GM19372 (cell line): ENCODE results near the gene STAT5B.
"Not testable (repeated sequence)": the region's sequence is repeated elsewhere in the genome, so short reads cannot be mapped to it uniquely, and the experiment has no call there.

Experiments used
- ATAC-seq: cut with Tn5 transposase; IDR thresholded peaks from one replicate; pipeline ENCODE4 v1.9.1; 2021; ENCODE audit warnings: mild to moderate bottlenecking, low read depth, moderate library complexity; ENCODE audit not compliant: unreplicated experiment

The STAT5B gene

DNA sequence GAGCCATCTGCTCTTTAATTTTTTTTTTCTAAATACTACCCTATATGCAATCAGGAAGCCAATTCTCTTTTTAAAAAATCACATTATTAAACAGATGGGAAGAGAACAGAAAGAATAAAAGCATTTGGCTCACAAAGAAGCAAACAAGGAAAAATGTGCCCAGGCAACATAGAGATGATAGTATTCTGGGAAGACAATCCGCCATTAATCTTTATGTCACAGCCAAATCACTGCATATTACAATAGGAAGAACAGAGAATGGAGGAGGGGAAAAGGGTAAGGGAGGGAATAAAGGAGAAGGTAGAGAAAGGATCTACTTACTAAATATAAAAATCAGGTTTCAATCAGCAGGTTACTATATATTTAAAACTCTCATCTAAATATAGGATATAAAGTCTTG, 34.3 kb downstream of the STAT5B start:
- ATAC-seq: no peak

DNA sequence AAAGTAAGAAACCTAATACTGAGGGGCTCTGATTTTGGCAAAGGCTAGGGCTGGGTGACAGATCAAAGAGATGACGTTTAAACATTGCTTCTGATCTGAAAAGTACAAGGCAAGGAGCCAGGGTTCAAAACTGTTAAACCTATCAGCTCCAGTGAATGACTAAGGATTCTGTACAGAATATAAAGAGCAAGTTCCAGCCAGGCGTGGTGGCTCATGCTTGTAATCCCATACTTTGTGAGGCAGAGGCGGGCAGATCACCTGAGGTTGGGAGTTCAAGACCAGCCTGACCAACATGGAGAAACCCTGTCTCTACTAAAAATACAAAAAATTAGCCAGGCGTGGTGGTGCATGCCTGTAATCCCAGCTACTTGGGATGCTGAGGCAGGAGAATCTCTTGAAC, 35.3 kb downstream of the STAT5B start:
- ATAC-seq: not testable (repeated sequence)

DNA sequence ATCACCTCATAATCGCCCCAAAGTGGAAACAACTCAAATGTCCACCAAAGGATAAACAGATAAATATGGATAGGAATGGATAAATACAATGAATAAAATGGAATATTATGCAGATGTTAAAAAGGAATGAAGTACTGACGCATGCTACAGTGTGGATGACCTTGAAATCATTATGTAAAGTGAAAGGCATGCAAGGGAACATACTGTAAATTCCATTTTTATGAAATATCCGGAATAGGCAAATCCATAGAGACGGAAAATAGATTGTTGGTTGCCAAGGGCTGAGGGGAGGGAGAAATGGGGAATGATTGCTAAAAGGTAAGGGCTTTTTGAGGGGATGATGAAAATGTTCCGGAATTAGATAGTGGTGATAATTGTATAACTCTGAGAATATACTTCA, 36.0 kb downstream of the STAT5B start:
- no peak for ATAC-seq

GRCh38 chr17:42239576-42239975, 36.6 kb downstream of the STAT5B start:
- ATAC-seq: not testable (repeated sequence)

DNA sequence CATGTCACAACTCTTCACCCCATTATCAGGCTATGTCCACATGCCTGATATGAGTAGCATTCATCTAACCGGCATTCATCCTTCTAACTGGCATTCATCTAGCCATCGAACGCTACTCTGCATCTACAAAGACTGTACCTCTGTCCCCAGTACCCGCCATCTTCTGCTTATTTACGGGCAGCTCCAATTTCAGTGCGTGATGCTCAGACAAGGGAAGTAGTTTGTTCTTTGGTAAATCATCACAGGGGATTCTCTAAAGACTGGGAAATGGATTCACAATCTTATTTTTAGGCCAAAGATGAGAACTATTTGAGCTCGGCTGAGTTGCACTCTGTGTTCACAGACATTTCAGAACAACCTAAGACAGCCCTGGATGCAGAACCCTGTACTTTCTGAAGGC, 39.4 kb downstream of the STAT5B start:
- no peak for ATAC-seq

GRCh38 chr17:42233994-42234393, 42.2 kb downstream of the STAT5B start:
- no peak for ATAC-seq

DNA sequence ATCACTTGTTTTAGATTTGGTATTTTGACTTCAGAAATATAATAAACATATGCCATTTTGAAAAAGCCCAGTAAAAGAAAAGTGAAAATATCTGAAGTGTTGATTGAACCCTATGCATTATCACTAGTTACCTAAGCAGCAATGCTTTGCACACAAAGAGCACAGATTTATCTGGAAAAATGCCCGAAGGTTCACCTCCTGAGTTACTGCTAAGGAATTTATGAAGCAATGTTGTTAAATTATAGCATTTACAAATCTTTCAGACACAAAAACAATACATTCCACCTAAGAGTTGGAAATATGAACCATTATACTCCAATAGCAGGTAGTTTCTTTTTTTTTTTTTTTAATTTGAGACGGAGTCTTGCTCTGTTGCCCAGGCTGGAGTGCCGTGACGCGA, 43.0 kb downstream of the STAT5B start:
- no peak for ATAC-seq

- ATAC-seq: no peak
These were observed 46.0 kb downstream of the STAT5B start for GRCh38 chr17:42230225-42230624.

DNA sequence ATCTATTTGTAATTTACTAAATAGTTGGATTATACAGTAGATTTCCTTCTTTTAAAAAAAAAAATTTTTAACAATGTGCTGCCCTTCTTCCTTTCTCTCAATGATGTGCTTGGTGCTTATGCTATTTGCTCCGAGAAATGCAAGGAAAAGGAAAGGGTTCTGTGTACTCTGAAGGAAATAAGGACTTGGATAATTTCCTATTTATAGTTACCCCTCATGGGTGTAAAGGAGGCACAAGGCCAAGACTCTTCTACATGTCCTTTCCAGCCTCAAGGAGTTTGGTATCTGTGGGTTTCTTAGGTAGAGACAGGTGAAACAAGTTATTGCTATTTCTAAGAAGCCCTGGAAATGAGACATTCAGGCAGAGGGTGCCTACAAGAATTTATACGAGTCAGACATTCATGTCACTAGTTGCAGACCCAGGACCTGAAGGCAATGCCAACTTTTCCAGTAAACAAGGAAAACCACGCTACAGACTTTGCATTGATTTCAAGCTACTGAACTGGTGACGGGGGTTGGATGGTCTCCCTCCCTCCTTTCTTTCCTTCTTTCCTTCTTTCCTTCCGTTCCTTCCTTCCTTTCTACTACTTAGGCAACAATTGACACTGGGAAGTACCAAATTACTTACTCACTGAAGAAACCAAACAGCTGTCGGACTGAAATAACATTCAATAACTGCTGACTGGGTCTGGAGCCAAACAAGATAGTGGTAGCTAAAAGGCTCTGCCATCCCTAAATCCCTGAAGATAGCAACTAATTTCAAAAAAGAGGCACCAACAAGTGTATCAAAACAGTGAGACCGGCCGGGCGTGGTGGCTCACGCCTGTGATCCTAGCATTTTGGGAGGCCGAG, 48.1 kb downstream of the STAT5B start:
- no peak for ATAC-seq

DNA sequence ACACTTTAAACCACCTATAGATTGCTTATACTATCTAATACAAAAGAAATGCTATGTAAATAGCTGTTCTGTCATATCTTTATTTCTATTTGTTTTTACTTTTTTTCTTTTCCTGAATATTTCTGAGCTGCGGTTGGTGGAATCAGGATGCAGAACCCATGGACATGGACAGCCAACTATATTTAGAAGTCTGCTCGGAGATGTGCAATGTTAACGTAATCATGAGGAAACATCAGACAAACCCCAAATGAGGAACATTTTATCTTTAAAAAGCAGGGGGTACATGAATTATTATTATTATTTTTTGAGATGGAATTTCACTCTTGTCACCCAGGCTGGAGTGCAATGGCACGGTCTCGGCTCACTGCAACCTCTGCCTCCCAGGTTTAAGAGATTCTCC, 50.5 kb downstream of the STAT5B start:
- ATAC-seq: no peak

GRCh38 chr17:42224651-42225050, 51.5 kb downstream of the STAT5B start:
- ATAC-seq: no peak

DNA sequence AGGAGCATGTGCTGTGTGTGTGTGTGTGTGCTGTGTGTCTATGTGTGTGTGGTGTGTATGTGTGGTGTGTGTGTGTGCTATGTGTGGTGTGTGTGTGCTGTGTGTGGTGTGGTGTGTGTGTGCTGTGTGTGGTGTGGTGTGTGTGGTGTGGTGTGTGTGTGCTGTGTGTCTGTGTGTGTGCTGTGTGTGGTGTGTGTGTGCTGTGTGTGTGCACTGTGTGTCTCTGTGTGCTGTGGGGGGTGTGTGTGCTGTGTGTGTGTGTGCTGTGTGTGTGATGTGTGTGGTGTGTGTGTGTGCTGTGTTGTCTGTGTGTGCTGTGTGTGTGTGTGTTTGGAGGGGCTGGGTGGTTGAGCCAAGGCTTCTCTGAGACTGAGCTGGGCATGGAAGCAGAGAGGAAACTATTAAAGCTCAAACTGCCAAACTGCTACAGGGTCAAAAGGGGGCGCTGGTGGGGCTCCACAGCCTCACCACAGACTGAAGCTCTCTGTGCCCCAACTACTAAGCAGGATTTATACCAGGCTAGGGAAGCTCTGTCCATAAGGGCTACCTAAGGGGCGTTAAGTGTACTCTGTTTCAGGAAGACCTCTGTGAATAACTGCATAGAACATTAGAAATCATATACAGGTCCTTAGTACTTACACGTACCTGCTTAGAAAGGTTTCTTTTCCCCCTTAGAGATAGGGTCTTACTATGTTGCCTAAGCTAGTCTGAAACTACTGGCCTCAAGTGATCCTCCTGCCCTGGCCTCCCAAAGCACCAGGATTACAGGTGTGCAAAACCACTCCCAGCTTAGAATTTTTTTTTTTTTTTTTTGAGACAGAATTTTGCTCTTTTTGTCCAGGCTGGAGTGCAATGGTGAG, 54.1 kb downstream of the STAT5B start:
- ATAC-seq: no peak

DNA sequence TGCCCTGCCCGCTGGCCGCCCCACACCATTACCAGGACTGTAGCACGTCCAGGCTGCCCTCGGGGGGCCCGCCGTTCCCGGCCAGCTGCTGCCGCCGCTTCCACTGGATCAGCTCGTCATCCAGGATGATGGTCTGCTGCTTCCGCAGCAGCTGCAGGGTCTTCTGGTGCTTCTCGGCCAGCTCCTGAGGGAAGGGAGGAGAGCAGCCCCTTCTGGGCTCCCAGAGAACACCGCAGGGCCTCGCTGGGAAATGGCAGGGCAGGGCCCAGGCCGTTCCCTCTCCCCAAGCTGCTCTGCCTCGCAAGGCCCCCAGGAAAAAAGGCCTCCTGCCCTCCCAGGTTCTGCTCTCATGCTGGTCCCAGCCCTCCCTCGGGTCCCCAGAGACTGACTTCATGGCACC, 56.9 kb downstream of the STAT5B start:
- not testable (repeated sequence) for ATAC-seq

DNA sequence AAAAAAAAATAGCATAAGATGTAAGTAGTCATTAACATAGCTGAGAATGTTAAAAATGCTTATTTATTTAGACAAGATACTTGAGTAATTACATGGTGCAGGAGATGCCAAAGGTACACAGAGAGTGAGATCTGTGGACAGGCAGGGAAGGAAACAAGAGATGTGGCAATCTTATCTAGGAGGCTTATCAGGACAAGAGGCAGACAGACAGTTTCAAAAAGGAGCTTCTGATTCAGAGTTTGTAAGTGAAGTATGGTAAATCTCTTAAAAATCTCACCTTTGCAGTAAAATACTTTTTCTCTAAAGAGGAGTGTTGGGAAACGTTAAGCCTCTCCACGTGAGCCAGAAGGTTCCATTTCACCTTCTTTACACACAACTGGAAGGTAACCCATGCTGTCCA, 62.0 kb downstream of the STAT5B start:
- no peak for ATAC-seq

- ATAC-seq: no peak
These were observed 63.8 kb downstream of the STAT5B start for GRCh38 chr17:42212382-42212781.

DNA sequence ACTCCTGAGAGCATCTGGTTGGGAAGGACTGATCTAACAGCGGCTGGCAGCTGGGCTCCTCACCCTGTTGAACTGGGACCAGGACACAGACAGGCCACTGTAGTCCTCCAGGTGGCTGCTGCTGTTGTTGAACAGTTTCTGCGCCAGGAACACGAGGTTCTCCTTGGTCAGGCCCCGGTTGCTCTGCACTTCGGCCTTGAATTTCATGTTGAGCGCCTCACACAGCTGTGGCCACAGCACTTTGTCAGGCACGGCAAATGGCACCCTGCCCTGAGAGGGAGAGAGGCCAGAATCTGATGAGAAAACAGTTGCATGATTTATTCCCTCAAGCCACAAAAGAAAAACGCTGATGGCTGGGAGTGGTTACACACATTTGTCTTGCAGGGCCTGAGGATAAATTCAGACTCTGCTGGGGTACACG, 64.3 kb downstream of the STAT5B start:
- ATAC-seq: not testable (repeated sequence)

DNA sequence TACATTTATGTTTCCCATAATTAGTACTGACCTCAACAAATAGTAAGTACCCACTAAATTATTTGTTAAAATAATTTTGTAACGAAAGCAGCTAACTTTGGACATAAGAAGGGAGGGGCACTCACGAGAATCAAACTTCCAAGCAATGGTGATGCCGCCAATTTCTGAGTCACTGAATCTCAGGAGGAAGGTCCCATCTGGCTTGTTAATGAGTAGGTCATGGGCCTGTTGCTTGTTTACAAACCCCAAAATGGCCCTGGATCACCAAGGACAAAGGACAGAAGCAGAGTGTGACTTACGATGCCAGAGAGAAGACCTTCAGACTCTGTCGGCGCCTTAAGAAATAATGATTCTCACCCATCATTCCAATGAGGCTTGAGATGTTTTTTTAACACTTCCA, 66.1 kb downstream of the STAT5B start:
- no peak for ATAC-seq

- ATAC-seq: not testable (repeated sequence)
These were observed 70.0 kb downstream of the STAT5B start for GRCh38 chr17:42206153-42206612.

GRCh38 chr17:42203354-42203753, 72.8 kb downstream of the STAT5B start:
- ATAC-seq: no peak

- ATAC-seq: no peak
These were observed 73.5 kb downstream of the STAT5B start for GRCh38 chr17:42202696-42203095.

GRCh38 chr17:42202159-42202558, 74.0 kb downstream of the STAT5B start:
- no peak for ATAC-seq

DNA sequence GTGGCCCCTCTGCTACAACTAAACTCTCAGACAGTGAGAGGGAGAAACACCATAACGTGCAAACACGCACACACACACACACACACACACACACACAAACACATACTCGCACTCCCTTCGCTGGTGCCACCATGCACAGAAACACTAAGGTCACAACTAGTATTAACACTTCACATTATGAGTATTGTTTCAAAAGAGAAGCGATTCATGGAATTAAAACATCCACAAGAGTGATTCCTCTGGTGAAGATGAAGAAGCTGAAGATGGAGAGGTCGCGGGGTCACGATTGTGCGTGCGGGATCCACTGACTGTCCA, 74.8 kb downstream of the STAT5B start:
- ATAC-seq: no peak
